Keratinocyte (primary cell): ENCODE measurements around the gene TYW1. TPM values are rescaled to one million over a fixed set of nuclear protein-coding genes. Genes with fewer than 3 reads are reported as not detected.
"Not testable (repeated sequence)": the region's sequence is repeated elsewhere in the genome, so short reads cannot be mapped to it uniquely, and the experiment has no call there.

ENCODE experiments used
- DNase-seq: peaks from one replicate; pipeline ENCODE4 v3.0.0-alpha.2; 2011; ENCODE audit warnings: low read depth, missing footprints, low spot score
- FAIRE-seq: peaks from 2 replicates; lab custom pipeline; 2011; peaks lifted over from hg19 to GRCh38; lab: Jason Lieb, UNC
- H2AFZ ChIP-seq: 2 replicates; pipeline ENCODE4 v1.6.0; 2012; ENCODE audit warnings: low read length, control low read depth, inconsistent platforms; ENCODE audit not compliant: control insufficient read depth
- H3K27ac ChIP-seq: 2 replicates; pipeline ENCODE4 v1.5.1; 2011; ENCODE audit warnings: low read length; ENCODE audit not compliant: control insufficient read depth, insufficient read depth
- H3K27me3 ChIP-seq: 3 replicates; pipeline ENCODE4 v1.6.0; 2011; ENCODE audit warnings: low read length; ENCODE audit not compliant: control insufficient read depth, insufficient read depth; ENCODE audit errors: extremely low read depth
- H3K36me3 ChIP-seq, 2 experiments: 2 replicates in 1 of 2; 3 replicates in 1 of 2; pipeline ENCODE4 v1.5.1; 2011; ENCODE audit warnings: low read length in 2 of 2, mild to moderate bottlenecking in 1 of 2; ENCODE audit not compliant: control insufficient read depth in 2 of 2, insufficient read depth in 2 of 2; ENCODE audit errors: extremely low read depth in 1 of 2
- H3K4me1 ChIP-seq: 3 replicates; pipeline ENCODE4 v1.5.1; 2011; ENCODE audit warnings: low read length; ENCODE audit not compliant: control insufficient read depth, insufficient read depth; ENCODE audit errors: extremely low read depth
- H3K4me2 ChIP-seq: 3 replicates; pipeline ENCODE4 v1.6.0; 2011; ENCODE audit warnings: low read depth, low read length; ENCODE audit not compliant: control insufficient read depth, insufficient read depth; ENCODE audit errors: extremely low read depth
- H3K4me3 ChIP-seq, 3 experiments: fragments of 200-600 bp in 1 of 3; sonication (generic) in 1 of 3; 2 replicates in 2 of 3; 3 replicates in 1 of 3; pipeline ENCODE4 v1.5.1; 2011 to 2016; ENCODE audit warnings: low read length in 3 of 3, mild to moderate bottlenecking in 3 of 3, control low read depth in 2 of 3, inconsistent platforms in 1 of 3, low read depth in 1 of 3, mixed read lengths in 1 of 3, mixed run types in 1 of 3, moderate library complexity in 1 of 3; ENCODE audit not compliant: control insufficient read depth in 2 of 3, insufficient read depth in 2 of 3; ENCODE audit errors: extremely low read depth in 1 of 3
- H3K79me2 ChIP-seq: 2 replicates; pipeline ENCODE4 v1.6.0; 2012; ENCODE audit warnings: low read length; ENCODE audit not compliant: control insufficient read depth, insufficient read depth
- H3K9ac ChIP-seq: 3 replicates; pipeline ENCODE4 v1.6.0; 2011; ENCODE audit warnings: low read length; ENCODE audit not compliant: control insufficient read depth, insufficient read depth; ENCODE audit errors: extremely low read depth
- H3K9me1 ChIP-seq: 3 replicates; pipeline ENCODE4 v1.6.0; 2011; ENCODE audit warnings: low read length; ENCODE audit not compliant: control insufficient read depth, insufficient read depth; ENCODE audit errors: extremely low read depth
- H3K9me3 ChIP-seq: 2 replicates; pipeline ENCODE4 v1.5.1; 2012; ENCODE audit warnings: low read depth, low read length; ENCODE audit not compliant: control insufficient read depth
- H4K20me1 ChIP-seq: 3 replicates; pipeline ENCODE4 v1.6.0; 2011; ENCODE audit warnings: low read length; ENCODE audit not compliant: control insufficient read depth, insufficient read depth; ENCODE audit errors: extremely low read depth
- CTCF ChIP-seq, 3 experiments: IDR thresholded peaks in 1 of 3; conservative IDR thresholded peaks in 1 of 3; optimal IDR thresholded peaks in 1 of 3; 2 replicates in 2 of 3; 3 replicates in 1 of 3; pipeline versions ENCODE3 to v1.5.1; 2011; ENCODE audit warnings: low read length in 3 of 3, mild to moderate bottlenecking in 3 of 3, moderate library complexity in 2 of 3, control low read depth in 1 of 3, inconsistent platforms in 1 of 3; ENCODE audit not compliant: insufficient read depth in 2 of 3; ENCODE audit errors: extremely low read depth in 1 of 3
- EZH2 ChIP-seq: IDR thresholded peaks from one replicate; pipeline ENCODE4 v1.6.1; 2012; ENCODE audit warnings: inconsistent platforms, mild to moderate bottlenecking, low read length, moderate library complexity
- dilution Hi-C: fragments of 300-500 bp; cut with MboI; formaldehyde crosslinking; loops from one replicate; pipeline ENCODE4 v1.7.0; 2020; ENCODE audit warnings: low sequenced_read_pairs; ENCODE audit not compliant: extremely low pct_ligation_motif_present
- polyA plus RNA-seq, 5 experiments: library from polyadenylated mRNA; depleted of rRNA in 3 of 5; stranded (reverse) in 3 of 5; stranded (forward) in 1 of 5; unstranded in 1 of 5; fragments of >200 nt; gene quantifications; 1 replicate in 1 of 5; 2 replicates in 3 of 5; 3 replicates in 1 of 5; pipeline versions ENCODE4 v1.2.1 to v1.2.3, GENCODE V29; 2011 to 2012; ENCODE audit warnings: missing spikeins in 2 of 5, low read depth in 1 of 5, low replicate concordance in 1 of 5

TYW1 gene
- polyA plus RNA-seq, 1 donor (not counting 4 experiments of a cell fraction or from before 2014, with no cell fraction given): 16.4 TPM

DNA sequence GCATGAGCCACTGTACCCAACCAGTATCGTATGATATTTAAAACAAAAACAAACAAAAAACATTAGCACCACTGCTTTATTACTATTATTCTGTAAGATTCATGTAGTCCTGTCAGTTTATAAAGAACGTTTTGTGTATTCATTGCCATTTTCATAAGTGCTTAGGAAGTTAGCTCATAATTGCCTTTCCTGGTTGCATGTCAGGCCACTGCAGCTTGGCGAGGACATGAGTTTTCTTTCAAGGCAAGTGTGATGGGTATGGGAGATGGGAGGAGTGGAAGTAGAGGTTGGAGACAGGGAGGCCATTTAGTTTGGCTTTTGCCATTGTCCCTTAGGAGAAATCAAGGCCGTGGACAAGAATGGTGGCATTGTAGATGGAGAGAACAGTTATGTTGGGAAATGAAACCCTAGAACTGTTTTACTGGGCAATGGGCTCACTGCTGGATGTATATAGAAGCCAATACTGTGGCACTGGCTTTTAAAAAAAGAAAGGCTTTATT is 48.9 kb downstream of the TYW1 start:
- no peak overlapping the region for H3K27ac ChIP-seq
- no peak for TF ChIP-seq EZH2
- TF ChIP-seq CTCF (optimal IDR thresholded peaks at IDR 0.05 in 1 of 3, IDR thresholded peaks at IDR 0.05 in 1 of 3, conservative IDR thresholded peaks at IDR 0.05 in 1 of 3; ENCODE audit: extremely low read depth in 1 of 3, insufficient read depth in 2 of 3, low read length in 3 of 3): no peak
- H3K4me3 ChIP-seq: no peak overlapping the region
- peaks cover 14% of the 10 kb centered on the region for H3K4me1 ChIP-seq
- no peak overlapping the region for H2AFZ ChIP-seq
- H3K4me2 ChIP-seq: no peak overlapping the region
- dilution Hi-C loops: no loop called here
- no peak overlapping the region for H3K9ac ChIP-seq
- no peaks in the 10 kb centered on the region for H4K20me1 ChIP-seq
- H3K9me3 ChIP-seq: no peaks in the 10 kb centered on the region
- no peak for FAIRE-seq
- no peak for DNase-seq
- no peaks in the 10 kb centered on the region for H3K9me1 ChIP-seq
- H3K27me3 ChIP-seq: no peaks in the 10 kb centered on the region
- peaks cover 0 to 1% of the 10 kb centered on the region in 2 experiments for H3K36me3 ChIP-seq
- no peaks in the 10 kb centered on the region for H3K79me2 ChIP-seq

DNA sequence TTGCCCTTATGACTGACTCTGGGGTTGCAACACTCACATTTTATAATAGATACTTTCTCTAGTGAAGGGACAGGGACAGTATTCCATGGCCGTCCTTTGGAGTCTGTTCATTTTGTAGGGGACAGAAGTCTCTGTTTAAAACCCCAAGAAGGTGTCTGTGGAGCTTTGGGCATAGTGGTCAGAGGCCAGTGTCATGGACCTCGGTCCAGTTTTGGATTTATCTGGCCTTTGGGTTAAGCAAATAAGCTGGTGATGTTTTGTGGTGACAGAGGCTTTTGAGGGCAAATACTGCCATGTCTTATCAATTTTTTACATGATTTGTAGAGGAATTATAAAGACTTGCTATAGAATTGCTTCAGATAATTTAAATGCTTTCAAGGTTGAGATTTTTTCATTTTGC is 50.2 kb downstream of the TYW1 start:
- H3K9me1 ChIP-seq, H3K79me2 ChIP-seq, H2AFZ ChIP-seq, H3K27ac ChIP-seq, H3K36me3 ChIP-seq, H4K20me1 ChIP-seq, DNase-seq, dilution Hi-C loops, H3K9ac ChIP-seq, H3K9me3 ChIP-seq, FAIRE-seq, H3K4me2 ChIP-seq, H3K4me3 ChIP-seq, H3K27me3 ChIP-seq: not testable (repeated sequence)
- H3K4me1 ChIP-seq: peaks cover 14% of the 10 kb centered on the region

- H4K20me1 ChIP-seq, H3K9me1 ChIP-seq, H3K27me3 ChIP-seq, dilution Hi-C loops, DNase-seq, H3K27ac ChIP-seq, H3K79me2 ChIP-seq, H3K9ac ChIP-seq, FAIRE-seq, H3K36me3 ChIP-seq, H3K4me2 ChIP-seq, H3K9me3 ChIP-seq, H2AFZ ChIP-seq, H3K4me3 ChIP-seq, H3K4me1 ChIP-seq: not testable (repeated sequence)
Observed at GRCh38 chr7:67049908-67050307, 53.3 kb downstream of the TYW1 start.

- H3K4me3 ChIP-seq, DNase-seq, dilution Hi-C loops, H4K20me1 ChIP-seq, H3K27ac ChIP-seq, H3K9me1 ChIP-seq, H2AFZ ChIP-seq, H3K9ac ChIP-seq, H3K9me3 ChIP-seq, H3K4me2 ChIP-seq, H3K27me3 ChIP-seq, FAIRE-seq, H3K4me1 ChIP-seq, H3K79me2 ChIP-seq, H3K36me3 ChIP-seq: not testable (repeated sequence)
Observed at GRCh38 chr7:67052161-67052560, 55.5 kb downstream of the TYW1 start.
